A549 (cell line): ENCODE results near the gene EMX1.

ENCODE experiments used
- CTCF ChIP-seq: fragments of >200 bp; sonication (Bioruptor Twin); formaldehyde crosslinking; IDR thresholded peaks from 3 replicates; pipeline ENCODE4 v1.5.1; 2016
- E2F6 ChIP-seq: IDR thresholded peaks from 2 replicates; pipeline ENCODE4 v1.6.1; 2012; ENCODE audit warnings: low read depth, borderline replicate concordance
- EP300 ChIP-seq, 2 experiments: fragments of >200 bp; sonication (Bioruptor Twin); formaldehyde crosslinking; IDR thresholded peaks; 2 replicates in 1 of 2; 3 replicates in 1 of 2; pipeline ENCODE4 v1.6.1; 2016 to 2017
- RAD21 ChIP-seq, 2 experiments: fragments of >200 bp in 1 of 2; sonication (Bioruptor Twin) in 1 of 2; formaldehyde crosslinking in 1 of 2; IDR thresholded peaks in 1 of 2; conservative IDR thresholded peaks in 1 of 2; 2 replicates in 1 of 2; 3 replicates in 1 of 2; pipeline ENCODE4 v1.6.1; 2012 to 2018; ENCODE audit warnings: inconsistent platforms in 1 of 2
- RCOR1 ChIP-seq: fragments of 150-350 bp; IDR thresholded peaks from 2 replicates; pipeline ENCODE4 v1.6.1; 2014; ENCODE audit warnings: antibody characterized with exemption, low read length, low read depth

- peak; percentile 56 to 75 for TF ChIP-seq RAD21 (conservative IDR thresholded peaks at IDR 0.05 in 1 of 2, IDR thresholded peaks at IDR 0.05 in 1 of 2)
- no peak for TF ChIP-seq RCOR1
- TF ChIP-seq E2F6 = peak; percentile 74; the same call in 1 of the 2 replicates
- TF ChIP-seq CTCF = peak; percentile 96
- TF ChIP-seq EP300 (IDR thresholded peaks at IDR 0.05) = no peak
Observed at GRCh38 chr2:72887740-72888437, 29.4 kb upstream of the EMX1 start.
